ENCODE results near the gene OR2T34.
"Not testable (repeated sequence)": the region's sequence is repeated elsewhere in the genome, so short reads cannot be mapped to it uniquely, and the experiment has no call there.

GRCh38 chr1:248547383-248547782 lies 27.2 kb downstream of the OR2T34 start:
- not testable (repeated sequence) for TF ChIP-seq ISL1 (CRISPR knock-in tag; IDR thresholded peaks at IDR 0.05); BACH2 (CRISPR knock-in tag; IDR thresholded peaks at IDR 0.05; ENCODE audit: borderline replicate concordance); RARB (CRISPR knock-in tag; IDR thresholded peaks at IDR 0.05); GLIS3 (CRISPR knock-in tag; IDR thresholded peaks at IDR 0.05); TCF4 (CRISPR knock-in tag; IDR thresholded peaks at IDR 0.05; ENCODE audit: borderline replicate concordance); OSR1 (CRISPR knock-in tag; IDR thresholded peaks at IDR 0.05); CSDC2 (CRISPR knock-in tag; IDR thresholded peaks at IDR 0.05); ARNTL (CRISPR knock-in tag; IDR thresholded peaks at IDR 0.05; ENCODE audit: borderline replicate concordance, low read depth); ZNF70 (CRISPR knock-in tag; IDR thresholded peaks at IDR 0.05)
- TF ChIP-seq, protein P1, sequence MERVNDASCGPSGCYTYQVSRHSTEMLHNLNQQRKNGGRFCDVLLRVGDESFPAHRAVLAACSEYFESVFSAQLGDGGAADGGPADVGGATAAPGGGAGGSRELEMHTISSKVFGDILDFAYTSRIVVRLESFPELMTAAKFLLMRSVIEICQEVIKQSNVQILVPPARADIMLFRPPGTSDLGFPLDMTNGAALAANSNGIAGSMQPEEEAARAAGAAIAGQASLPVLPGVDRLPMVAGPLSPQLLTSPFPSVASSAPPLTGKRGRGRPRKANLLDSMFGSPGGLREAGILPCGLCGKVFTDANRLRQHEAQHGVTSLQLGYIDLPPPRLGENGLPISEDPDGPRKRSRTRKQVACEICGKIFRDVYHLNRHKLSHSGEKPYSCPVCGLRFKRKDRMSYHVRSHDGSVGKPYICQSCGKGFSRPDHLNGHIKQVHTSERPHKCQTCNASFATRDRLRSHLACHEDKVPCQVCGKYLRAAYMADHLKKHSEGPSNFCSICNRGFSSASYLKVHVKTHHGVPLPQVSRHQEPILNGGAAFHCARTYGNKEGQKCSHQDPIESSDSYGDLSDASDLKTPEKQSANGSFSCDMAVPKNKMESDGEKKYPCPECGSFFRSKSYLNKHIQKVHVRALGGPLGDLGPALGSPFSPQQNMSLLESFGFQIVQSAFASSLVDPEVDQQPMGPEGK (CRISPR knock-in tag; IDR thresholded peaks at IDR 0.05; ENCODE audit: borderline replicate concordance): not testable (repeated sequence)
- TF ChIP-seq, protein P2, sequence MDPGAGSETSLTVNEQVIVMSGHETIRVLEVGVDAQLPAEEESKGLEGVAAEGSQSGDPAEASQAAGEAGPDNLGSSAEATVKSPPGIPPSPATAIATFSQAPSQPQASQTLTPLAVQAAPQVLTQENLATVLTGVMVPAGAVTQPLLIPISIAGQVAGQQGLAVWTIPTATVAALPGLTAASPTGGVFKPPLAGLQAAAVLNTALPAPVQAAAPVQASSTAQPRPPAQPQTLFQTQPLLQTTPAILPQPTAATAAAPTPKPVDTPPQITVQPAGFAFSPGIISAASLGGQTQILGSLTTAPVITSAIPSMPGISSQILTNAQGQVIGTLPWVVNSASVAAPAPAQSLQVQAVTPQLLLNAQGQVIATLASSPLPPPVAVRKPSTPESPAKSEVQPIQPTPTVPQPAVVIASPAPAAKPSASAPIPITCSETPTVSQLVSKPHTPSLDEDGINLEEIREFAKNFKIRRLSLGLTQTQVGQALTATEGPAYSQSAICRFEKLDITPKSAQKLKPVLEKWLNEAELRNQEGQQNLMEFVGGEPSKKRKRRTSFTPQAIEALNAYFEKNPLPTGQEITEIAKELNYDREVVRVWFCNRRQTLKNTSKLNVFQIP (CRISPR knock-in tag; IDR thresholded peaks at IDR 0.05; ENCODE audit: borderline replicate concordance, low read depth): not testable (repeated sequence)

All from SK-N-SH treated with all-trans-retinoic acid at 6 μM for 48 hours (cell line).